Bronchial epithelial cell (primary cell): Measurements from ENCODE around the gene COASY. TPM values are rescaled to one million over a fixed set of nuclear protein-coding genes. Genes with fewer than 3 reads are reported as not detected.

Experiments
- DNase-seq: peaks from one replicate; pipeline ENCODE4 v3.0.0-alpha.2; 2010; ENCODE audit warnings: low read depth
- FAIRE-seq: peaks from 2 replicates; lab custom pipeline; 2011; peaks lifted over from hg19 to GRCh38; lab: Jason Lieb, UNC
- H3K27me3 ChIP-seq: 2 replicates; pipeline ENCODE4 v1.5.1; 2011; ENCODE audit warnings: low read length; ENCODE audit not compliant: control insufficient read depth, insufficient read depth
- H3K36me3 ChIP-seq: 2 replicates; pipeline ENCODE4 v1.5.1; 2011; ENCODE audit warnings: low read length; ENCODE audit not compliant: control insufficient read depth, insufficient read depth
- H3K4me3 ChIP-seq: 2 replicates; pipeline ENCODE4 v1.5.1; 2011; ENCODE audit warnings: mild to moderate bottlenecking, low read depth, low read length, control low read depth
- CTCF ChIP-seq: IDR thresholded peaks from 2 replicates; pipeline ENCODE4 v1.5.1; 2011; ENCODE audit warnings: mild to moderate bottlenecking, moderate library complexity, low read length, control low read depth, inconsistent platforms; ENCODE audit not compliant: insufficient read depth, severe bottlenecking
- total RNA-seq: library from RNA; depleted of rRNA; stranded (reverse); fragments of >200 nt; gene quantifications from 2 replicates; pipeline ENCODE4 v1.2.1, GENCODE V29; 2014

Gene COASY
- total RNA-seq, 1 donor from 2014 or later: 9.0 TPM

GRCh38 chr17:42514867-42515266, 47.1 kb upstream of the COASY start:
- DNase-seq (no peak), FAIRE-seq (no peak)
- no peak for TF ChIP-seq CTCF
- Histone ChIP-seq H3K36me3 (no peaks in the 10 kb centered on the region), H3K4me3 (no peak overlapping the region), H3K27me3 (no peaks in the 10 kb centered on the region)

GRCh38 chr17:42517516-42517915, 44.4 kb upstream of the COASY start:
- Histone ChIP-seq H3K36me3 (peaks cover 7% of the 10 kb centered on the region), H3K4me3 (no peak overlapping the region), H3K27me3 (no peaks in the 10 kb centered on the region)
- peak; percentile 74 for DNase-seq
- peak; percentile 40 for FAIRE-seq
- peak; percentile 96 for TF ChIP-seq CTCF

GRCh38 chr17:42518046-42518754, 43.7 kb upstream of the COASY start:
- Histone ChIP-seq H3K4me3 (no peak overlapping the region), H3K36me3 (peaks cover 7% of the 10 kb centered on the region), H3K27me3 (no peaks in the 10 kb centered on the region)
- no peak for TF ChIP-seq CTCF
- no peak for FAIRE-seq
- peak; percentile 93 for DNase-seq

GRCh38 chr17:42518755-42519545, 43.0 kb upstream of the COASY start:
- no peak for TF ChIP-seq CTCF
- no peak for FAIRE-seq
- peak; percentile 18 for DNase-seq
- Histone ChIP-seq H3K27me3 (no peaks in the 10 kb centered on the region), H3K4me3 (no peak overlapping the region), H3K36me3 (peaks cover 7% of the 10 kb centered on the region)

- FAIRE-seq (no peak), DNase-seq (peak; percentile 89)
- Histone ChIP-seq H3K27me3 (no peaks in the 10 kb centered on the region), H3K4me3 (no peak overlapping the region), H3K36me3 (peaks cover 7% of the 10 kb centered on the region)
- TF ChIP-seq CTCF: no peak
Measured at GRCh38 chr17:42519546-42520491, 42.1 kb upstream of the COASY start.
